Endothelial cell (in vitro differentiated cells): Measurements from ENCODE around the gene RGS4. TPM values are rescaled to one million over a fixed set of nuclear protein-coding genes. Genes with fewer than 3 reads are reported as not detected.

Source experiments
- DNase-seq: peaks from one replicate; pipeline ENCODE4 v3.0.0; 2021; ENCODE audit warnings: low spot score
- H3K27ac Mint-ChIP-seq: one replicate; pipeline ENCODE4 v1.8.0; 2021; ENCODE audit warnings: mixed read lengths, inconsistent platforms; ENCODE audit not compliant: unreplicated experiment
- H3K27me3 Mint-ChIP-seq: one replicate; pipeline ENCODE4 v1.8.0; 2021; ENCODE audit warnings: mild to moderate bottlenecking, moderate library complexity, mixed read lengths, inconsistent platforms; ENCODE audit not compliant: unreplicated experiment
- H3K36me3 Mint-ChIP-seq: one replicate; pipeline ENCODE4 v1.8.0; 2021; ENCODE audit warnings: mild to moderate bottlenecking, low read depth, mixed read lengths, inconsistent platforms; ENCODE audit not compliant: unreplicated experiment
- H3K4me1 Mint-ChIP-seq: one replicate; pipeline ENCODE4 v1.8.0; 2021; ENCODE audit warnings: mild to moderate bottlenecking, mixed read lengths, inconsistent platforms; ENCODE audit not compliant: unreplicated experiment
- H3K4me3 Mint-ChIP-seq: one replicate; pipeline ENCODE4 v1.8.0; 2021; ENCODE audit warnings: mild to moderate bottlenecking, mixed read lengths, inconsistent platforms; ENCODE audit not compliant: unreplicated experiment
- H3K9me3 Mint-ChIP-seq: one replicate; pipeline ENCODE4 v1.8.0; 2021; ENCODE audit warnings: mixed read lengths, inconsistent platforms; ENCODE audit not compliant: unreplicated experiment
- total RNA-seq: library from RNA; stranded (reverse); fragmentation: NEBNext Ultra II Directional; extraction: Animal tissue kit (Norgen Biotek cat#: 25700); gene quantifications from one replicate; pipeline ENCODE4 v1.2.1, GENCODE V29; 2021; ENCODE audit not compliant: unreplicated experiment
- TF ChIP-seq, protein P1 (sequence below): fragments of 200-600 bp; sonication (generic); IDR thresholded peaks from one replicate; pipeline ENCODE4 v1.5.0; 2021; ENCODE audit warnings: antibody characterized with exemption; ENCODE audit not compliant: unreplicated experiment

Gene RGS4
- total RNA-seq, 1 donor from 2014 or later, result 15.2 TPM

DNA sequence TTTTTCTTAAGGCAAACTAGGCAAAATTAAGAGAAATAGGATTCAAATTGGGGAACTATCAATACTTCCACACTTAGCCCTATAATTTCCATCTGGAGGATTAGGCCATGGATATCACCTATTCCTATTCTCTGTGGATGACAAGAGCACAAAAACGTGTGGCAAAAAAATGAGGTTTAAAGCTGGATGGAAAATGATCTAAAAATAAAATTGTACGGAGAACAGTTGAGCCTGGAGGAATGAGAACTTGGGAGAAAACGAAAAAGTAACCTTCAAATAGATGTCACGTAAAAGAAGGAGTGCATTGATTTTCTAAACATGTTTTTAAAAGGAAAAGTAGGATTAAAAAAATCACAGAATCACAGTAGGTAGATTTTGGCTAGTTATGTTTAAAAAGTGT lies 55.7 kb downstream of the RGS4 start:
- Mint-ChIP-seq H3K27ac (no peak overlapping the region), H3K27me3 (no peaks in the 10 kb centered on the region), H3K36me3 (no peaks in the 10 kb centered on the region), H3K4me1 (no peaks in the 10 kb centered on the region), H3K4me3 (no peak overlapping the region), H3K9me3 (no peaks in the 10 kb centered on the region)
- TF ChIP-seq, protein P1, sequence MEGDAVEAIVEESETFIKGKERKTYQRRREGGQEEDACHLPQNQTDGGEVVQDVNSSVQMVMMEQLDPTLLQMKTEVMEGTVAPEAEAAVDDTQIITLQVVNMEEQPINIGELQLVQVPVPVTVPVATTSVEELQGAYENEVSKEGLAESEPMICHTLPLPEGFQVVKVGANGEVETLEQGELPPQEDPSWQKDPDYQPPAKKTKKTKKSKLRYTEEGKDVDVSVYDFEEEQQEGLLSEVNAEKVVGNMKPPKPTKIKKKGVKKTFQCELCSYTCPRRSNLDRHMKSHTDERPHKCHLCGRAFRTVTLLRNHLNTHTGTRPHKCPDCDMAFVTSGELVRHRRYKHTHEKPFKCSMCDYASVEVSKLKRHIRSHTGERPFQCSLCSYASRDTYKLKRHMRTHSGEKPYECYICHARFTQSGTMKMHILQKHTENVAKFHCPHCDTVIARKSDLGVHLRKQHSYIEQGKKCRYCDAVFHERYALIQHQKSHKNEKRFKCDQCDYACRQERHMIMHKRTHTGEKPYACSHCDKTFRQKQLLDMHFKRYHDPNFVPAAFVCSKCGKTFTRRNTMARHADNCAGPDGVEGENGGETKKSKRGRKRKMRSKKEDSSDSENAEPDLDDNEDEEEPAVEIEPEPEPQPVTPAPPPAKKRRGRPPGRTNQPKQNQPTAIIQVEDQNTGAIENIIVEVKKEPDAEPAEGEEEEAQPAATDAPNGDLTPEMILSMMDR, result no peak
- no peak for DNase-seq

Other genes starting within 250 kb of the RGS4 start
- gene CCDC190, start 208.2 kb upstream of the RGS4 start, total RNA-seq, result not detected
- gene RGS5, start 133.6 kb downstream of the RGS4 start, total RNA-seq, result 581 TPM